NCI-H2196 (cell line): ENCODE results near the gene MAOA.
"Not testable (repeated sequence)": the region's sequence is repeated elsewhere in the genome, so short reads cannot be mapped to it uniquely, and the experiment has no call there.

Experiments used
- DNase-seq: peaks from one replicate; lab custom pipeline; 2025; ENCODE audit not compliant: unreplicated experiment; lab: John Stamatoyannopoulos, UW

MAOA gene

DNA sequence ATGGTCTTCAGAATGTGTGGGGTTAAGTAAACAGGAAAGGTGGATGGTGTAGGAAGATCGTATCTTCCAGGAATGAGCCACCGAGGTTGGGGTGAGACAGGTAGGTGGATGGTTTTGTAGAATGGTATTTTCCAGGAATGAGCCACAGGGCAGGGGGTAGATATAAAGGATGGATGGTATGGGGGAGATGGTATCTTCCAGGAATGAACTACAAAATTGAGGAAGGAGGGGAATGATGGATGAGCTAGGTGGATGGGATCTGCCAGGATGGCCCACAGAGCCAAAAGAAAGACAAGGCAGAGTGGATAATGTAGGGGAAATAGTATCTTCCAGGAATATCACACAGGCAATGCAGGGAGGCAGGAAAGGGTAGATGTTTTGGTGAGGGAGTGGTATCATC, 60.0 kb downstream of the MAOA start:
- DNase-seq, result no peak

DNA sequence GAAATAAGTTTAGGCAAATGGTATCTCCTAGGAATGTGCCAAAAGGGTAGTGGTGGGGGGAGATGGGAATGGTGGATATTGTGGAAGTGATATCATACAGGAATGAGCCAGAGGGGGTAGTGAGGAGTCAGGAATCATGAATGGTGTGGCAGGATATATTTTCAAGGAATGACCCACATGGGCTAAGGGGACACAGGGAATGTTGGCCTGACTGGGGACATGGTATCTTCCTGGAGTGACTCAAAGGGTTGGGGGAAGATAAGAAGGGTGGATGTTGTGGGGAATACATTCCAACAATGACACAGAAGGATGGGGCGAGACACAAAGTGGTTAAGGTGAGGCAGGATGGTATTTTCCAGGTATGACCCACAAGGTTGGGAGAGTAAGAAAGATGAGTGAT, 60.6 kb downstream of the MAOA start:
- DNase-seq, result no peak

- no peak for DNase-seq
Measured at GRCh38 chrX:43717161-43717560, 61.1 kb downstream of the MAOA start.

GRCh38 chrX:43718081-43718480, 62.0 kb downstream of the MAOA start:
- no peak for DNase-seq

GRCh38 chrX:43718546-43718945, 62.4 kb downstream of the MAOA start:
- no peak for DNase-seq

DNA sequence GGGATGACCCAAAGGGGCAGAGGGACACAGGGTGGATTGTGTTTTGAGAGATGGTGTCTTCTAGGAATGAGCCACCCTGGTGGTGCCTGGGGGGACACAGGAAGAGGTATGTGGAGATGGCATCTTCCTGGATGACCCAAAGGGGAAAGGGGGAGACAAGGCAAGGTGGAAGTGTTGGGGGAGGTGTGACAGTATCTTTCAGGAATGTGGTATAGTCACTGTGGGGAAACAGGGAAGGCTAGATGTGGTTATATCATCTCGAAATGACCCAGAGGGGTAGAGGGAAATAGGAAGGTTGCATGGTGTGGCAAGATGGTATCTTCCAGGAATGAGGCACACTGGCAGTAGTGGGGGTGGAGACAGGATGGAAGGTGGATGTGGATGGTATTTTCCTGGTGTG, 62.9 kb downstream of the MAOA start:
- DNase-seq, result no peak

DNA sequence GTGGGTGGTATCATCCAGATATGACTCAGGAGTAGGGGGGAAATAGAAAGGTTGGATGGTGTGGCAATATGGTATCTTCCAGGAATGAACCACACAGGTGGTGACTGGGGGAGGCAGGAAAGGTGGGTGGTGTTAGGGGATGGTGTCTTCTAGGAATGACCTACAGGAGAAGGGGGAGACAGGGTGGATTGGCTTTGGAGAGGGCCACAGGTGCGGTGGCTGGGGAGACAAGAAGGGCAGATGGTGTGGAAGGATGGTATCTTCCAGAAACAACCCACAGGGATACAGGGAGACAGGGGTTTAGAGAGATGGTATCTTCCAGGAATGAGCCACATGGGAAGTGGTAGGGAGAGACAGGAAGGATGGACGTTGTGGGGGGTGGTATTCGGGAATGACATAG, 64.0 kb downstream of the MAOA start:
- DNase-seq, result no peak

GRCh38 chrX:43720961-43721360, 64.9 kb downstream of the MAOA start:
- DNase-seq, result no peak

DNA sequence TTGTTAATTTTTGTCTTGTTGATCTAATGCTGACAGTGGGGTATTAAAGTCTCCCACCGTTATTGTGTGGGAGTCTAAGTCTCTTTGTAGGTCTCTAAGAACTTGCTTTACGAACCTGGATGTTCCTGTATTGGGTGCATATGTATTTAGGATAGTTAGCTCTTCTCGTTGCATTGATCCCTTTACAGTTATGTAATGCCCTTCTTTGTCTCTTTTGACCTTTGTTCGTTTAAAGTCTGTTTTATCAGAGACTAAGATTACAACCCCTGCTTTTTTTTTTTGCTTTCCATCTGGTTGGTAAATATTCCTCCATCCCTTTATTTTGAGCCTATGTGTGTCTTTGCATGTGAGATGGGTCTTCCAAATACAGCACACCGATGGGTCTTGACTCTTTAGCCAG, 69.1 kb downstream of the MAOA start:
- not testable (repeated sequence) for DNase-seq

DNA sequence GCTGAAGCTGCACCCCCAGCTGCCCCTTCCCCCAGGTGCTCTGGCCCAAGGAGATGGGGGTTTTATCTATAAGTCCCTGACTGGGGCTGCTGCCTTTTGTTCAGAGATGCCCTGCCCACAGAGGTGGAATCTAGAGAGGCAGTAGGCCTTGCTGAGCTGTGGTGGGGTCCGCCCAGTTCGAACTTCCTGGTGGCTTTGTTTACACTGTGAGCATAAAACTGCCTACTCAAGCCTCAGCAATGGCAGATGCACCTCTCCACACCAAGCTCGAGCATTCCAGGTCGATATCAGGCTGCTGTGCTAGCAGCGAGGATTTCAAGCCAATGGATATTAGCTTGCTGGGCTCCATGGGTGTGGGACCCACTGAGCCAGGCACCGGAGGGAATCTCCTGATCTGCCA, 71.2 kb downstream of the MAOA start:
- not testable (repeated sequence) for DNase-seq

DNA sequence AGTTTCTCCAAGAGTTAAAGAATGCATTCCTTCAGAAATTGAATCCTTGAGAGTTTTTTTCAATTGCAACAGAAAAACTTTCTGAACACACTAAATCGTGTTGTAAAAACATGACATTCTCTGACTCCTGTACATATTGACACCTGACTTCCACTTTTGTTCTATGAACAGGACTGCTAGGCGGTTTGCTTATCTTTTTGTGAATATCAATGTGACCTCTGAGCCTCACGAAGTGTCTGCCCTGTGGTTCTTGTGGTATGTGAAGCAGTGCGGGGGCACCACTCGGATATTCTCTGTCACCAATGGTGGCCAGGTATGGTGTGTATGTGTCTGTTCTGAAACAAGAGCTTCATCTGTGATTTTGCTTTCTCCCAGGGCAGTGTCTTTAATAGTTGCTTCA, 71.9 kb downstream of the MAOA start:
- no peak for DNase-seq

DNA sequence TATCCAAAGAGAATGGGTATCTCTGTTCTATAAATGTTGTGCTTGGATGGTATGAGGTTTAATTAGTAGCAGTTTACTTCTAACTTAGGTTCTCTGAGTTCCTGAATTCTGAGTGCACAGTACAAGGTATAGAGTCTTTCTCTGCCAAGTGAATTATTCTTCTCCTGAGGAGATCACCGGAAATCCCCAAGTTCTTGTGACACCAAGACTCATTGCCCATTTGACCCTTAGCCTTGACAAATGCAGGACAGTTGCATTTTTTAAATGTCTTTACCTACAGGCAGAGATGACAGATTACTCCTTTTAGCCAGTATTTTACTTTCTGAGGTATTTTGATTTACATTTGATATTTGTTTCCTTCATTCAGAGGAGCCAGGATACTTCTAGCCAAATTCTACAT, 72.9 kb downstream of the MAOA start:
- no peak for DNase-seq

GRCh38 chrX:43731086-43731485, 75.0 kb downstream of the MAOA start:
- no peak for DNase-seq

- DNase-seq, result no peak
Measured at GRCh38 chrX:43733699-43734098, 77.6 kb downstream of the MAOA start.

DNA sequence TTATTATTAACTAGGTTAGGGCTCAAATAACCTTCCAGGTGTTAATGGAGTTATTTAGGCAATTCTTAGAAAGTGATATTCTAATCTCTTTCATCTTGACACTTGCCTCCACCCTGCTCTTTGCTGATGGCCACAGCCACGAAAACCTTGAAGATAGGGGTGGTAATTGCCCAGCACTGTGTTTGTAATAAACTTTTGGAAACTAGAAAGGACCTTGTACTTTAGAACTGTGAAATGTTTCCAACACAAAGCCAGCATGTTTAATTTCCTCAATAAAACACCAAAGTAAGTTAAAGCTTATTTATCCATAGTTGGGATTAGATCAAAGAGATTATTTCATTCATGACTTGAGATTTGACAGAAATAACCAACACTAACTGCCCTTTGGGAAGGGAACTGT, 78.3 kb downstream of the MAOA start:
- DNase-seq, result no peak

DNA sequence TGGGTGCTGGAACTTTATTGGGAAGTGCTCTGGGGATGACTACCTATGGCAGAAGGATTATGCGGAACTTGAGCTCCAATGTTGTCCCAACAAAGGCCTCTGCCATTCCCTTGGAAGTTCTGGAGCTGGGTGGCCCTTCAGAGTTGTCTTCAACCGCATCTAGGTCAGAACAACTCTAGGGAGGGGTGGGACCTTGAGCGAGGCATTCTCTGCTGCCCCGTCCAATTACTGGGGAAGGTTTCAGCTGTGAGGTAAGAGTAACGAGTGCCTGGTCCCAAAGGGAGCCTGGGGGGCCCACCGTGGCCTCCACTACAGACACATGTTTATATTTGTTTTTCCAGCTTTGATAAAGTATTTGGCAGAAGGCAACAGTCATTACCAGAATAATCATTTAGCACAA, 79.4 kb downstream of the MAOA start:
- no peak for DNase-seq

DNA sequence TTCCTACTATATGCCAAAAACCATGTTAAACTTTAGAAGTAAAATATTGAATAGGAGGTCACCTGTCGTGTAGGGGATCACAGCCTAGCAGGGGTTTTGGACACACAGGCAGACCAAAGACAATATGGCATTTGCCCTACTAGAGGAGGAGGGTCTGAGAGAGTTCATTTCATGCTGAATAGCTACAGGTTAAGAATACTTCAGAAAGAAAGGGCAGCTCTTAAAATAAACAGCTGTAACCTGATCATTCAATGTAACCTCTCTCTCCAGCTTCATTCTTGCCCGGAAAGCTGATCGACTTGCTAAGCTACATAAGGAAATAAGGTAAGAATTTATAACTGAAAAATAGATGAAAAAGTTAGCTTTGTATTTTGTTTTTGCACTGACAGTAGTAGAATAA, 79.9 kb downstream of the MAOA start:
- DNase-seq, result peak; percentile 8

DNA sequence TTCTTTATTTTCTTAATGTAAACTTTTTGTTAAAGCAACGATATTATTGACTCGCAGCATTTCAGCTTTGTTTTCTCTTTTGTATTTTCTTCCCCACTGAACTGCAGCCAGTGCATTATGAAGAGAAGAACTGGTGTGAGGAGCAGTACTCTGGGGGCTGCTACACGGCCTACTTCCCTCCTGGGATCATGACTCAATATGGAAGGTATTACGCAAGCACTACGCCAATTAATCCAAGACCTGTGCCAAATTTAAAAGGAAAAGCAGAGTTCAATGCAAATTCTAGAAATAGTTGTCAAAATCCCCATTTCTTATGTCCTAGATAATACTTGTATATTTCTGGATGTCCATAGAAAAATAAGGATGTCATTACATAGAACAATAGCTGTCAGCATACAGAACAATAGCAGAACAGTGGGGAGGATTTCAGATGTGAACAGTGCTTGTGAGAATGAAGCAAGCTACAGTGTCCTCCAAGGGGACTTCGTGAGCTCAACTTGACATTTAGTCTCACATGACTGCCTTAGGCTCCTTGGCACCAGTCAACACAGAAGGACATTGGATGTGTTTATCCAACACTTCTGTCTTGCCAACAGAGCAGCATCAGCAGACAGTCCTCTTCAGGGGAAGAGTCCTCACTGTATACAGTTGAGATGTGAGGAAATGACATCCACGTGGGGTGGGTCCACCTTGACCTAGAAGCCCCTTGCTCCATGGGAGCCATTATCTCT, 85.9 kb downstream of the MAOA start:
- DNase-seq, result no peak

DNA sequence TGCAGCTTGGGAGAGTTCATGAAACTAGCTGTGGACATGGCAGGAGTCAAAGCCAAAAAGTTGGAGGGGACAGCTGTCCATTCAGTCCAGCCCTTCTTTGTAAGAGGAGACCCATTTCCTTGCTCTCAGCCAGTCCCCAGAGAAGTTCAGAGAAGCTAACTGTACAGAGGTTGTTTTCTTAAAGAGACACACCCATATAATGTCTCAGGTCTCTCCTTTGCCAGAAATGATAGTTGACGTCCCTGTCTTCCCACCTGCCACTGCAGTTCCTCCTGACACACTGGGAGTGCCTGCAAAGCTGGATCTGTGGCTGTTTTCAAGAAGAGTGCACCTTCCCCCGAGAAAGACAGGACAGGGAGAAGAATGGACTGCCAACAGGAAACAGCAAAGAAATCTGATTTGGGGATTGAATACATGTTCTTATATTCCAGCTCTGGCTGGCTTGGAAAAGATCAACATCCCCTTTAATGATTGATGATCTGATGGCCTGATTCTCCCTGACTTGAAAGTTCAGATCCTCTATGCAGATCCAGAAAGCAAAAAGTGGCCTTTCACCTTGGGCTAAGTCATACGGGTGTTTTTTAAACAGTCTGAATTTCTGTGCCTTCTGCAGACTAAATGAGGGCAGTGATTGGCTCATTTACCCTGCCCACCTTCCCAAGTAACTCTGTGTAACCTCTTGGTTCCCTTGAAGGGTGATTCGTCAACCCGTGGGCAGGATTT, 87.2 kb downstream of the MAOA start:
- DNase-seq, result no peak

DNA sequence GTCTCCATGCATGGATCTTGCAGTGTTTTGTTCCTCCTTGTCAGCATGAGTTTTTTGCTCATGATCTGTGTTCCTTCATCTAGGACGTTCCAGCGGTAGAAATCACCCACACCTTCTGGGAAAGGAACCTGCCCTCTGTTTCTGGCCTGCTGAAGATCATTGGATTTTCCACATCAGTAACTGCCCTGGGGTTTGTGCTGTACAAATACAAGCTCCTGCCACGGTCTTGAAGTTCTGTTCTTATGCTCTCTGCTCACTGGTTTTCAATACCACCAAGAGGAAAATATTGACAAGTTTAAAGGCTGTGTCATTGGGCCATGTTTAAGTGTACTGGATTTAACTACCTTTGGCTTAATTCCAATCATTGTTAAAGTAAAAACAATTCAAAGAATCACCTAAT, 88.2 kb downstream of the MAOA start:
- no peak for DNase-seq

DNA sequence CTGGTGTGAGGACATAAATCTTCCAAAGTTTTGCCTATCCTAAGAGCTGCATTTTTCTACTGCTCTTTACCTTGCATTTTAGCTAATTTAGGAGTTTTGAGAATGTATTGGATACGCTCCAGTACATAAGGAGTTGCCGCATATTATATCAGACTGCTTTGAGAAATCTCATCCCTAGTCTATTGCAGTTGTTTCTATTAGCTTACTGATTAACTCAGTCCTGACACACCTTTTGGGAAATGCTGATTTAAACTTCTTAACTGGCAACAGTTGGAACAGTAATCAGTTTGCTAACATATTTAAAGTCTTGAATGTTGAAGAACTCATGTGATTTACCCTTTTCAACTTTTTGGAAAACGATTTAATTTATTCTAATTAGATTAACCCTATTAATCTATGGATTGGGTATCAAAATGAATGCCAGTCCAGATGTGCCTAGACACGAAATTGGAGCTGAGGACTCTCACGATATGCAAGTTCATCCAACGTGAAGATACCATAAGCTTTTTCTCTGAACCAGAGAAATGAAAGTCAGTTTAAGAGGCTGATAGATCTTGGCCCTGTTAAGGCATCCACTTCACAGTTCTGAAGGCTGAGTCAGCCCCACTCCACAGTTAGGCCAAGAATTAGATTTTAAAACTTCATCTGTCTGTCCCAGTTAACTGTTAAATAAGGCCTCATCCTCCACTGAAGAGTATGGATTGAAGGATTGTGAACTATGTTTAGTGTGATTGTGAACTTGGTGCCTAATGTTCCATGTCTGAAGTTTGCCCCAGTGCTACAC, 90.0 kb downstream of the MAOA start:
- DNase-seq, result no peak

DNA sequence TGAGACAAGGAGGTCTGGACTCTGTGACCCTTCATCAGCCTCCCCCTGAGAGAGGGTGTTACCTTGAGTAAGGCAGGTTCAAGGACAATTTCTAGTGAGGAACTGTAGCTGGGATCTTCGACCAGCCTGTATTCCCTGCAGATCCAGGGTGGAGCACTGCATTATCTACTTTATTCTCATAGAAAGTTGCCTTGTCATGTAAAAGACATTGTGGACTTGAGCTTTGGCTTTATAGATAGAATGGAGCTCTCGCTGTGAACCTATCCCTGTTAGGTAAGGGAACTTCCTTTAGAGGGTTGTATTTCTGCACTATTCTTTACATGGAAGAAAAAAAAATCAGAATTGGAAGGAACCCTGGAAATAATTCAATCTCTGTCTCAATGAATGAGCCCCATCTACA, 91.4 kb downstream of the MAOA start:
- no peak for DNase-seq
